Endodermal cell (in vitro differentiated cells): ENCODE measurements around the gene PPP2R2C. TPM values are rescaled to one million over a fixed set of nuclear protein-coding genes. Genes with fewer than 3 reads are reported as not detected.
A peak's percentile ranks its signal among the peaks of the same experiment; 100 is the strongest.

Experiments used
- DNase-seq: peaks from one replicate; pipeline ENCODE4 v3.0.0-alpha.2; 2017
- H3K27ac ChIP-seq: 2 replicates; pipeline ENCODE4 v1.5.1; 2013; ENCODE audit warnings: mild to moderate bottlenecking, low read depth, low read length, moderate library complexity
- H3K27me3 ChIP-seq: 2 replicates; pipeline ENCODE4 v1.6.1; 2013; ENCODE audit warnings: mild to moderate bottlenecking, low read length, moderate library complexity; ENCODE audit not compliant: insufficient read depth, control insufficient read depth, poor library complexity, severe bottlenecking
- H3K36me3 ChIP-seq: 2 replicates; pipeline ENCODE4 v1.7.0; 2013; ENCODE audit warnings: mild to moderate bottlenecking, low read length, moderate library complexity; ENCODE audit not compliant: control insufficient read depth, insufficient read depth
- H3K4me1 ChIP-seq: one replicate; pipeline ENCODE4 v1.7.0; 2013; ENCODE audit warnings: low read length; ENCODE audit not compliant: control insufficient read depth, insufficient read depth
- H3K4me3 ChIP-seq: 2 replicates; pipeline ENCODE4 v1.5.1; 2013; ENCODE audit warnings: mild to moderate bottlenecking, low read length, moderate library complexity
- H3K9ac ChIP-seq: 2 replicates; pipeline ENCODE4 v1.6.1; 2013; ENCODE audit warnings: mild to moderate bottlenecking, low read length, moderate library complexity; ENCODE audit not compliant: poor library complexity, severe bottlenecking; ENCODE audit errors: extremely low read depth
- H3K9me3 ChIP-seq: 2 replicates; pipeline ENCODE4 v1.6.1; 2013; ENCODE audit warnings: mild to moderate bottlenecking, low read length, moderate library complexity; ENCODE audit not compliant: control insufficient read depth
- H3K27ac Mint-ChIP-seq: 2 replicates; pipeline ENCODE4 v1.8.0; 2020; ENCODE audit warnings: mixed read lengths
- H3K27me3 Mint-ChIP-seq: 2 replicates; pipeline ENCODE4 v1.8.0; 2021; ENCODE audit warnings: mild to moderate bottlenecking, mixed read lengths; ENCODE audit not compliant: insufficient read depth
- H3K36me3 Mint-ChIP-seq: 2 replicates; pipeline ENCODE4 v1.8.0; 2020; ENCODE audit warnings: low read depth, mixed read lengths
- H3K4me1 Mint-ChIP-seq: 2 replicates; pipeline ENCODE4 v1.8.0; 2020; ENCODE audit warnings: mixed read lengths
- H3K4me3 Mint-ChIP-seq: 2 replicates; pipeline ENCODE4 v1.8.0; 2020; ENCODE audit warnings: mild to moderate bottlenecking, moderate library complexity, mixed read lengths
- H3K9me3 Mint-ChIP-seq: 2 replicates; pipeline ENCODE4 v1.8.0; 2020; ENCODE audit warnings: mild to moderate bottlenecking, mixed read lengths
- CTCF ChIP-seq: fragments of 200-600 bp; sonication (generic); conservative IDR thresholded peaks from 2 replicates; pipeline ENCODE4 v1.5.0; 2021; ENCODE audit warnings: antibody characterized with exemption, mild to moderate bottlenecking
- WGBS, 2 experiments: methylation state at CpG; one replicate each; pipeline versions ENCODE4 v1.1.5 to v1.1.7; 2013; ENCODE audit warnings: missing lambda C conversion rate in 2 of 2, mixed read lengths in 1 of 2; ENCODE audit not compliant: insufficient coverage in 1 of 2, insufficient read length in 1 of 2; 5-methylcytosine and 5-hydroxymethylcytosine counted together
- total RNA-seq, 2 donors: library from RNA; stranded (reverse); fragmentation: NEBNext Ultra II Directional in 1 of 2; extraction: Animal tissue kit (Norgen Biotek cat#: 25700) in 1 of 2; gene quantifications; 2 replicates in 1 of 2; 3 replicates in 1 of 2; pipeline ENCODE4 v1.2.1, GENCODE V29; 2021

PPP2R2C gene
- total RNA-seq, 2 donors from 2014 or later = 4.4 to 19.2 TPM

GRCh38 chr4:6272863-6273660, 199.4 kb downstream of the PPP2R2C start:
- H3K27me3 ChIP-seq = no peaks in the 10 kb centered on the region
- H3K36me3 ChIP-seq = no peaks in the 10 kb centered on the region
- Mint-ChIP-seq H3K4me3 (no peak overlapping the region), H3K4me1 (peaks cover 24% of the 10 kb centered on the region), H3K27ac (no peak overlapping the region), H3K27me3 (no peaks in the 10 kb centered on the region), H3K9me3 (no peaks in the 10 kb centered on the region), H3K36me3 (no peaks in the 10 kb centered on the region)
- WGBS, 2 experiments = 90 to 92% methylated on average over 14 to 15 of the region's 15 CpGs
- TF ChIP-seq CTCF = no peak
- peaks cover 2% of the 10 kb centered on the region for H3K4me1 ChIP-seq
- H3K9ac ChIP-seq = no peak overlapping the region
- H3K9me3 ChIP-seq = no peaks in the 10 kb centered on the region
- DNase-seq = no peak
- peak overlapping the region; percentile 41 for H3K27ac ChIP-seq
- H3K4me3 ChIP-seq = no peak overlapping the region

- Histone ChIP-seq H3K4me1 (peaks cover 2% of the 10 kb centered on the region), H3K4me3 (no peak overlapping the region), H3K27me3 (no peaks in the 10 kb centered on the region), H3K9ac (no peak overlapping the region), H3K9me3 (no peaks in the 10 kb centered on the region), H3K36me3 (no peaks in the 10 kb centered on the region), H3K27ac (no peak overlapping the region)
- H3K9me3 Mint-ChIP-seq = no peaks in the 10 kb centered on the region
- no peak overlapping the region for H3K4me3 Mint-ChIP-seq
- no peaks in the 10 kb centered on the region for H3K36me3 Mint-ChIP-seq
- 92 to 96% methylated on average over 15 of the region's 15 CpGs for WGBS, 2 experiments
- no peak for TF ChIP-seq CTCF
- no peaks in the 10 kb centered on the region for H3K27me3 Mint-ChIP-seq
- peaks cover 24% of the 10 kb centered on the region for H3K4me1 Mint-ChIP-seq
- H3K27ac Mint-ChIP-seq = no peak overlapping the region
- no peak for DNase-seq
These were observed 200.5 kb downstream of the PPP2R2C start for GRCh38 chr4:6271701-6272465.

GRCh38 chr4:6271206-6271605, 201.2 kb downstream of the PPP2R2C start:
- no peaks in the 10 kb centered on the region for H3K27me3 ChIP-seq
- H3K9me3 ChIP-seq = no peaks in the 10 kb centered on the region
- H3K27ac ChIP-seq = no peak overlapping the region
- DNase-seq = no peak
- Mint-ChIP-seq H3K27ac (no peak overlapping the region), H3K4me3 (peak overlapping the region; percentile 69), H3K9me3 (no peaks in the 10 kb centered on the region), H3K27me3 (no peaks in the 10 kb centered on the region), H3K36me3 (no peaks in the 10 kb centered on the region), H3K4me1 (peaks cover 24% of the 10 kb centered on the region)
- 91 to 93% methylated on average over 6 to 9 of the region's 9 CpGs for WGBS, 2 experiments
- no peak overlapping the region for H3K4me3 ChIP-seq
- peaks cover 2% of the 10 kb centered on the region for H3K4me1 ChIP-seq
- H3K9ac ChIP-seq = no peak overlapping the region
- no peak for TF ChIP-seq CTCF
- no peaks in the 10 kb centered on the region for H3K36me3 ChIP-seq
